ENCODE measurements around the gene NKIRAS2.

DNA sequence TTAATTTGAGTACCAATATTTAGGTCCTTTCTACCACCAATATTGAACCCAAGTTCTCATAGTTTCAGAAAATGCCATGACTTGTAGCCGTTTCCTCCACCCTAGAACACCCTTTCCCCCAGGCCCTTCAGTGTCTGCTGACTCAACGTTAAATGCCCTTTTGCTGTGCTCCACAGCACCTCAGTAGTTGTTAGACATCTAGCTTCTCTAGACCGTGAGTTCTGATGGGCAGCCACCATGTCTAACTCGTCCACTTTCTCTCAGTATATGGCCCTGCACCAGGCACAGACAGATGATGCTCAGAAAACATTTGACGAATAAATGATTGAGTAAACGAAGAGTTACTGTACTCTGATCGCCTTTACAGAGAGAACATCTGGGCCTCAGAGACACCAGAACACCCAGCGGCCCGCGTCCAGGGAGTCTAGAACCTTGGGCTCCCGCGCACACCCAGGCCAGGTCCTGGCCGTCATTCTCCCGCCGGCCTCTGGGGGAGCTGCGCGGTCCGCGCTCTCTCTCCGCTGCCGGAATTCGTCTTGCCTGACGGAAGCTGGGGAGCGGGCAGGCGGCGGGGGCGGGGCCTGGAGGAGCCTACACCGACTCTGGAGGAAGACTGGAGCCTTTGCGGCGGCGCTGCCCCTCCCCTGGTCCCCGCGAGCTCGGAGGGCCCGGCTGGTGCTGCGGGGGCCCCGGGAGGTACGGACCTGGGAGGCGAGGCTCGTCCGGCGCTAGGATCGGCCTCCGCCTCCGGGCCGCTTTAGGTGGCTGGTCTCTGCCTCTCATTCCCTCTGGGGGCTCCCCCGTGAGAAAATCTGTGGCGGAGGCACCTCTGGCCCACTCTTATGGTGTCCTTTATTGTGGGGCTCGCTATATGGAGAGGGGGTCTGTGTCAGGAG lies at the start of gene NKIRAS2:
- TF ChIP-seq EZH2phosphoT487 (IDR thresholded peaks at IDR 0.05; ENCODE audit: insufficient read depth, low read depth) (no peak), EZH2 (IDR thresholded peaks at IDR 0.05; ENCODE audit: insufficient read depth, poor library complexity, severe bottlenecking) (no peak)

Measured in GM23248 (cell line).